Mesenchymal stem cell (in vitro differentiated cells and primary cell): ENCODE measurements around the gene GAA.
A peak's percentile ranks its signal among the peaks of the same experiment; 100 is the strongest.

ENCODE experiments used
- DNase-seq: peaks from one replicate; pipeline ENCODE4 v3.0.0-alpha.2; 2013
- H2AFZ ChIP-seq: one replicate; pipeline ENCODE4 v1.6.1; 2013; ENCODE audit warnings: low read depth, mild to moderate bottlenecking, control low read depth, inconsistent platforms, low read length, moderate library complexity
- H2AK5ac ChIP-seq: 2 replicates; pipeline ENCODE4 v1.6.1; 2013; ENCODE audit warnings: low read length, moderate library complexity, mild to moderate bottlenecking, inconsistent platforms; ENCODE audit not compliant: severe bottlenecking
- H2BK120ac ChIP-seq: one replicate; pipeline ENCODE4 v1.6.1; 2013; ENCODE audit warnings: low read depth, mild to moderate bottlenecking, inconsistent platforms, low read length, moderate library complexity
- H2BK12ac ChIP-seq, 2 experiments: one replicate each; pipeline ENCODE4 v1.6.1; 2013; ENCODE audit warnings: inconsistent platforms in 2 of 2, low read length in 2 of 2, mild to moderate bottlenecking in 2 of 2, moderate library complexity in 2 of 2, control low read depth in 1 of 2
- H2BK15ac ChIP-seq: one replicate; pipeline ENCODE4 v1.6.1; 2013; ENCODE audit warnings: mild to moderate bottlenecking, low read depth, inconsistent platforms; ENCODE audit not compliant: poor library complexity, severe bottlenecking
- H2BK5ac ChIP-seq: 2 replicates; pipeline ENCODE4 v1.6.1; 2013; ENCODE audit warnings: low read depth, mild to moderate bottlenecking, low read length, control low read depth, inconsistent platforms; ENCODE audit not compliant: poor library complexity, severe bottlenecking
- H3K14ac ChIP-seq, 2 experiments: one replicate each; pipeline ENCODE4 v1.6.1; 2013; ENCODE audit warnings: inconsistent platforms in 2 of 2, low read length in 2 of 2, control low read depth in 1 of 2, mild to moderate bottlenecking in 1 of 2, moderate library complexity in 1 of 2
- H3K18ac ChIP-seq, 2 experiments: one replicate each; pipeline ENCODE4 v1.6.1; 2013; ENCODE audit warnings: inconsistent platforms in 2 of 2, low read length in 2 of 2, control low read depth in 1 of 2, low read depth in 1 of 2, mild to moderate bottlenecking in 1 of 2
- H3K23ac ChIP-seq, 2 experiments: one replicate each; pipeline ENCODE4 v1.6.1; 2013; ENCODE audit warnings: inconsistent platforms in 2 of 2, low read length in 2 of 2, mild to moderate bottlenecking in 2 of 2, moderate library complexity in 2 of 2, control low read depth in 1 of 2
- H3K27ac ChIP-seq: 2 replicates; pipeline ENCODE4 v1.5.1; 2013; ENCODE audit warnings: mild to moderate bottlenecking, moderate library complexity, low read length, control low read depth, inconsistent platforms; ENCODE audit not compliant: poor library complexity, severe bottlenecking
- H3K27me3 ChIP-seq, 2 experiments: 2 replicates each; pipeline versions ENCODE4 v1.6.1 to v1.7.0; 2013; ENCODE audit warnings: low read length in 2 of 2, mild to moderate bottlenecking in 2 of 2, moderate library complexity in 2 of 2, control low read depth in 1 of 2, inconsistent platforms in 1 of 2; ENCODE audit not compliant: control insufficient read depth in 1 of 2, insufficient read depth in 1 of 2
- H3K36me3 ChIP-seq, 2 experiments: 2 replicates each; pipeline versions ENCODE4 v1.6.1 to v1.7.0; 2013; ENCODE audit warnings: low read length in 2 of 2, control low read depth in 1 of 2, inconsistent platforms in 1 of 2, low read depth in 1 of 2, mild to moderate bottlenecking in 1 of 2; ENCODE audit not compliant: insufficient read depth in 2 of 2, control insufficient read depth in 1 of 2
- H3K4ac ChIP-seq, 2 experiments: one replicate each; pipeline ENCODE4 v1.6.1; 2013; ENCODE audit warnings: inconsistent platforms in 2 of 2, low read length in 2 of 2, mild to moderate bottlenecking in 2 of 2, moderate library complexity in 2 of 2, control low read depth in 1 of 2, low read depth in 1 of 2
- H3K4me1 ChIP-seq: 2 replicates; pipeline ENCODE4 v1.6.1; 2013; ENCODE audit warnings: low read depth, low read length, control low read depth; ENCODE audit not compliant: control insufficient read depth, insufficient read depth
- H3K4me2 ChIP-seq: 2 replicates; pipeline ENCODE4 v1.6.1; 2013; ENCODE audit warnings: low read length, mild to moderate bottlenecking, inconsistent platforms; ENCODE audit not compliant: poor library complexity, severe bottlenecking
- H3K4me3 ChIP-seq, 2 experiments: 2 replicates each; pipeline versions ENCODE4 v1.5.1 to v1.7.0; 2013; ENCODE audit warnings: low read length in 2 of 2, mild to moderate bottlenecking in 2 of 2, control low read depth in 1 of 2, low read depth in 1 of 2; ENCODE audit not compliant: insufficient read depth in 1 of 2
- H3K79me1 ChIP-seq: replicated peaks from 2 replicates; pipeline ENCODE4 v1.6.1; 2013; ENCODE audit warnings: mild to moderate bottlenecking, control low read depth, low read length, inconsistent platforms; ENCODE audit not compliant: poor library complexity, severe bottlenecking
- H3K9ac ChIP-seq: 2 replicates; pipeline ENCODE4 v1.7.0; 2013; ENCODE audit warnings: mild to moderate bottlenecking, low read length, moderate library complexity
- H3K9me3 ChIP-seq: 2 replicates; pipeline ENCODE4 v1.7.0; 2013; ENCODE audit warnings: mild to moderate bottlenecking, low read length; ENCODE audit not compliant: control insufficient read depth
- H4K8ac ChIP-seq: one replicate; pipeline ENCODE4 v1.6.1; 2013; ENCODE audit warnings: inconsistent platforms, mild to moderate bottlenecking, low read length, moderate library complexity
- H4K91ac ChIP-seq: one replicate; pipeline ENCODE4 v1.6.1; 2013; ENCODE audit warnings: mild to moderate bottlenecking, low read length, inconsistent platforms
- WGBS: methylation state at CpG from one replicate; pipeline ENCODE4 v1.1.7; 2013; ENCODE audit warnings: mixed read lengths; 5-methylcytosine and 5-hydroxymethylcytosine counted together

Gene GAA

DNA sequence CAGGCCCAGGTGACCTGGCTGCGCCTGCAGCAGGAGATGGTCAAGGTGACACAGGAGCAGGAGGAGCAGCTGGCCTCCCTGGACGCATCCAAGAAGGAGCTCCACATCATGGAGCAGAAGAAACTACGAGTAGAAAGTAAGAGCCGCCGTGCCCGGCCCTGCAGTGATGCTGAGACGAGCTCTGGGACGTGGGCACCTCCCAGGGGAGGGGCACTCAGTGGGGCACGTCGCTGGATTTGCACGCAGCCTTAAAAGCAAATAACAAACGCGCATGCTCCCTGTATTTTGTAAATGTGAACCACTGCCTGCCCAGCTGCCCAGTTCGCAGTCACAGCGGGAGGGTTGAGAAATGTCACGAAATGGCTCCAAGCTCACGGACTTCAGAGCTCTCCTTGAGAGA, 15.3 kb upstream of the GAA start:
- no peak overlapping the region for H3K27ac ChIP-seq
- no peak overlapping the region for H2AFZ ChIP-seq
- H3K4me1 ChIP-seq = peaks cover 5% of the 10 kb centered on the region
- H3K27me3 ChIP-seq = peaks cover 15 to 33% of the 10 kb centered on the region in 2 experiments
- H3K23ac ChIP-seq = no peak overlapping the region
- H4K8ac ChIP-seq = no peak overlapping the region
- no peaks in the 10 kb centered on the region for H3K9me3 ChIP-seq
- H3K4me3 ChIP-seq = no peak overlapping the region
- H2BK120ac ChIP-seq = no peak overlapping the region
- H2BK12ac ChIP-seq = no peak overlapping the region
- H2AK5ac ChIP-seq = no peak overlapping the region
- H3K4me2 ChIP-seq = no peak overlapping the region
- H3K14ac ChIP-seq = no peak overlapping the region
- no peak overlapping the region for H2BK15ac ChIP-seq
- no peak overlapping the region for H2BK5ac ChIP-seq
- no peak overlapping the region for H3K9ac ChIP-seq
- no peak for DNase-seq
- WGBS = 87% methylated on average over 17 of the region's 17 CpGs
- no peak overlapping the region for H3K4ac ChIP-seq
- H4K91ac ChIP-seq = no peak overlapping the region
- no peaks in the 10 kb centered on the region for H3K36me3 ChIP-seq
- no peaks in the 10 kb centered on the region for H3K79me1 ChIP-seq
- no peak overlapping the region for H3K18ac ChIP-seq

- Histone ChIP-seq H3K27me3 (peaks cover 15 to 33% of the 10 kb centered on the region in 2 experiments), H3K4me1 (peaks cover 5% of the 10 kb centered on the region), H2BK5ac (no peak overlapping the region), H3K79me1 (no peaks in the 10 kb centered on the region), H4K8ac (no peak overlapping the region), H3K14ac (no peak overlapping the region), H4K91ac (no peak overlapping the region), H3K18ac (no peak overlapping the region), H3K23ac (peak overlapping the region in 1 of 2 experiments; percentile 29), H2BK120ac (no peak overlapping the region), H2BK12ac (no peak overlapping the region), H3K4ac (no peak overlapping the region), H3K27ac (no peak overlapping the region), H3K4me3 (no peak overlapping the region), H2BK15ac (no peak overlapping the region), H3K9ac (no peak overlapping the region), H2AFZ (no peak overlapping the region), H3K4me2 (no peak overlapping the region), H3K9me3 (no peaks in the 10 kb centered on the region), H3K36me3 (no peaks in the 10 kb centered on the region), H2AK5ac (no peak overlapping the region)
- 90% methylated on average over 11 of the region's 11 CpGs for WGBS
- no peak for DNase-seq
Observed at GRCh38 chr17:80086616-80087015, 14.8 kb upstream of the GAA start.

DNA sequence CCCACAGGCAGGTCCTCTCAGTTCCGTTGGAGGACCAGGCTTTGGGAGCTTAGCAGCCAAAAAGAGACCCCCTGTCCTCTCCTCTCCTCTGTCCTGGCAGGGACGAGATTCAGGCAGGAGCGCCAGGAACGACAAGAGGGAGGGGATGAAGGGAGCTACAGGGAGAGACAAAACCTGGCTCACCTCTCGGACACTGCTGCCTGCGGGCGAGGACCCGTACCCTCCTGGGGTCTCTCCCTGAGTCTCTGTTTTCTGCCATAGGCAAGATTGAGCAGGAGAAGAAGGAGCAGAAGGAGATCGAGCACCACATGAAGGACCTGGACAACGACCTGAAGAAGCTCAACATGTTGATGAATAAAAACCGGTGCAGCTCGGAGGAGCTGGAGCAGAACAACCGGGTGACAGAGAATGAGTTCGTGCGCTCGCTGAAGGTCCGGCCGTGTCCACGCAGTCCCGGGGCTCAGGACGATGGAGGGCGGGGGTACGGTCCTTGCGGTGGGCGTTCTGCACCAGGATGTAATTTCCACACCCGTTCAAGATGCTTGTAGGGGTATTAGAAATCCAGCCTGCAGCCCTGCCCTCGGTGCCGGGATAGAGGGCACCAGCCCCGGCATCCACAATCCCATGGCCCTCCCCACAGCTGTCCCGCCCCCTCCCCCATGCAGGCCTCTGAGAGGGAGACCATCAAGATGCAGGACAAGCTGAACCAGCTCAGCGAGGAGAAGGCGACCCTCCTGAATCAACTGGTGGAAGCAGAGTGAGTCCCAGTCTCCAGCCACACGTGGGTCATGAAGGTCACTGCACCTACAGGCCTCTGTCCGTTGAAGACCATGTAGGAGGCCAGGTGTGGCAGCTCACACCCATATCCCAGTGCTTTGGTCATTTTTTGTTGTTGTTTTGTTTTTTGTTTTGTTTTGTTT, 13.8 kb upstream of the GAA start:
- no peak overlapping the region for H3K4me2 ChIP-seq
- peaks cover 3% of the 10 kb centered on the region for H3K4me1 ChIP-seq
- no peak overlapping the region for H2AFZ ChIP-seq

DNA sequence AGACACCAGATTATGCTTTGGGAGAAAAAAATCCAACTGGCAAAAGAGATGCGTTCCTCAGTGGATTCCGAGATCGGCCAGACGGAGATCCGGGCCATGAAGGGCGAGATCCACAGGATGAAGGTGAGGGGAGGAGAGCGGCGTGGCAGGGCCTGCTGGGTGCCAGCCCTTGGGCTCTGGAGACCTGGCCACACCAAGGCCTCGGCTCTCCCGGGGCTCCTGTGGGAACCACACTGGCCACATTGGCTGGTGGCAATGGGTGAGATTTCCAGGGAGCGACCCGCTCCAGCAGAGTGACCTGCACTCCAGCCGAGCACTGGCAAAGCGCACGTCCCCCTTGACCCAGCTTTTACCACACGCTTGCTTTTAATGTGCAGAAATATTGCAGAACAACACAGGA, 11.6 kb upstream of the GAA start:
- H4K91ac ChIP-seq = no peak overlapping the region
- H3K27ac ChIP-seq = no peak overlapping the region
- no peak overlapping the region for H2AK5ac ChIP-seq
- no peak overlapping the region for H3K18ac ChIP-seq
- no peak overlapping the region for H4K8ac ChIP-seq
- no peak overlapping the region for H3K14ac ChIP-seq
- no peak overlapping the region for H3K9ac ChIP-seq
- H3K79me1 ChIP-seq = no peaks in the 10 kb centered on the region
- peaks cover 15 to 27% of the 10 kb centered on the region in 2 experiments for H3K27me3 ChIP-seq
- H3K23ac ChIP-seq = no peak overlapping the region
- H2BK5ac ChIP-seq = no peak overlapping the region
- H2BK12ac ChIP-seq = no peak overlapping the region
- H3K4ac ChIP-seq = no peak overlapping the region
- no peaks in the 10 kb centered on the region for H3K4me1 ChIP-seq
- 93% methylated on average over 16 of the region's 16 CpGs for WGBS
- no peak overlapping the region for H3K4me3 ChIP-seq
- DNase-seq = no peak
- H2BK15ac ChIP-seq = no peak overlapping the region
- H3K9me3 ChIP-seq = no peaks in the 10 kb centered on the region
- H3K4me2 ChIP-seq = no peak overlapping the region
- no peak overlapping the region for H2BK120ac ChIP-seq
- H3K36me3 ChIP-seq = no peaks in the 10 kb centered on the region
- no peak overlapping the region for H2AFZ ChIP-seq

More for the DNA sequence above, 13.8 kb upstream of the GAA start:
- Histone ChIP-seq H3K27me3 (peaks cover 15 to 33% of the 10 kb centered on the region in 2 experiments), H3K4ac (no peak overlapping the region), H4K91ac (no peak overlapping the region), H3K9ac (no peak overlapping the region), H3K9me3 (no peaks in the 10 kb centered on the region), H2BK15ac (no peak overlapping the region), H2AK5ac (no peak overlapping the region), H2BK5ac (no peak overlapping the region), H3K36me3 (no peaks in the 10 kb centered on the region), H3K4me3 (no peak overlapping the region), H3K23ac (no peak overlapping the region), H3K79me1 (no peaks in the 10 kb centered on the region), H3K27ac (no peak overlapping the region), H3K14ac (no peak overlapping the region), H2BK120ac (no peak overlapping the region), H2BK12ac (no peak overlapping the region), H4K8ac (no peak overlapping the region), H3K18ac (no peak overlapping the region)
- DNase-seq = no peak
- WGBS = 85% methylated on average over 34 of the region's 34 CpGs
